HG03064 (cell line): ENCODE data around the gene DNTTIP2.
"Not testable (repeated sequence)": the region's sequence is repeated elsewhere in the genome, so short reads cannot be mapped to it uniquely, and the experiment has no call there.

Source experiments
- ATAC-seq: cut with Tn5 transposase; IDR thresholded peaks from one replicate; pipeline ENCODE4 v1.9.1; 2021; ENCODE audit warnings: low read depth; ENCODE audit not compliant: unreplicated experiment

DNTTIP2 gene

GRCh38 chr1:93842750-93843500 lies 36.1 kb downstream of the DNTTIP2 start:
- ATAC-seq: no peak

GRCh38 chr1:93841771-93842170 lies 37.2 kb downstream of the DNTTIP2 start:
- ATAC-seq: no peak

DNA sequence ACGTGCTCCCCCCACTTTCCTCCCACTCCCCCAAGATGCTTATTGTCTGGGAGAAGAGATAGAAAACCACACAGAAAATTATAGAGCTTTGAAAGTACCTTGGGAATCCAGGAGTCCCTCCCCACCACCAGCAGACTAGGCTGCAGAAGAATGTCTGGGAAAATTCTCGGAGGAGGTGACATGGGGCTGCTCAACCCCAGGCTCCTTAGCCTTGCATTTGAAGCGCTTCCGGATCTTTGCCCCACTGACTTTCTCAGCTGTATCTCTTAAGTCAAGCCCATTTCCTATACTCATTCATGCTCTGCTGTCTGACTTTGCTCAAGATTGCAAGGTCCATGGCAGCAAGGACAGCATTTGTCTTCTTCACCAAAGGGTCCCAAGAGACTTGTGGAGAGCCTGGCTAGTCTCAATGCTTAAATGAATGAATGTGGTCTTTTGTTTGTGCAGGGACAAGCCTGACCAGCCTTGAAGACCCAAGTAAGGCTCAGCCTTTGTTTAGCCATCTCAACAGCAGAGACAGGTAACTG lies 38.0 kb downstream of the DNTTIP2 start:
- ATAC-seq: no peak

DNA sequence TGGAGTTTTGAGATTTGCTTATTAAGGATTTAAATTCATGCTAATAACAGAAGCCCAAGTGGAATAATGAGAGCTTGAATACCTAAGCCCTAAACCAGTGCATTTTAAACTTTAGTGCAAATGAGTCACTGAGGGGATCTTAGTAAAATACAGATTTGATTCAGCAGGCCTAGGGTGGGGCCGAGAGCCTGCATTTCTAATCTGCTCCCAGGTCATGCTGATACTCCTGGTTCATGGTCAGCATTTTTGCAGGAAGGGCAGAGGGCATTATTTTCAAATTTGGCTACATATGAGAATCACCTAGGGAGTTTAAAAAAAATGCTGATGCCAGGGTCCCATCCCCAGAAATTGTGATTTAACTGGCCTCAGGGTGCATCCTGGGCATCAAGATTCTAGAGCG lies 39.3 kb downstream of the DNTTIP2 start:
- ATAC-seq: no peak

DNA sequence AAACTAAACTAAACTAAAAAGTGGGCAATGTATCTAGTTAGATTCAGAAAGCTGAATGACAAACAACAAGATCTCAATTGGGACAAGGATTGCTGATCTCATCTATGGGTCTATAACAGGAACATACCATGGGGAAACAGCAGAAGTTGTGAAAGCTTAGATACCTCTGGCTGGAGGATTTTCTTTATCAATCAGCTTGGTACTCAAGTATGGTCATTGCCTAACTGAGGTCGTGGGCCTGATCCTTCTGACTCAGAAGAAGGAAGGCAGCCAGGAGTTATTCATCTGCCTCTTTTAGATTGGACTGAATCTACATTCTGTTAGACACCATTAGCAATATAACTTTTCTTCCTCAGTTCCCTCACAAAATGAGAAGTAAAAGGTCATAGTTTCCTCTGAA lies 39.7 kb downstream of the DNTTIP2 start:
- no peak for ATAC-seq

DNA sequence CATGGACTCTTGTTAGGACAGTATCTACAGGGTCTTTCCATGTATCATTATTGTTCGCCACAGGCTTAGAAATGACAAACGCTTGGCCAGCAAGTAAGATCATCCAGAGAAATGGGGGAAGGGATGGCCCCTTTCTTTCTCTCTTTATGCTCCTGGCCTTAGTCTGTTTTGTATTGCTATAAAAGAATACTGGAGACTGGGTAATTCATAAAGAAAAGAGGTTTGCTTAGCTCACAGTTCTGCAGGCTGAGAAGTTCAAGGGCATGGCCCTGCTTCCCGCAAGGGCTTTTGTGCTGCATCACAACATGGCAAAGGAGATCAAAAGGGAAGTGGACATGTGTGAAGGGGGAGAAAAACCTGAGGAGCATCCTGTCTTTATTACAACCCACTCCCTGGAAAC lies 41.0 kb downstream of the DNTTIP2 start:
- no peak for ATAC-seq

DNA sequence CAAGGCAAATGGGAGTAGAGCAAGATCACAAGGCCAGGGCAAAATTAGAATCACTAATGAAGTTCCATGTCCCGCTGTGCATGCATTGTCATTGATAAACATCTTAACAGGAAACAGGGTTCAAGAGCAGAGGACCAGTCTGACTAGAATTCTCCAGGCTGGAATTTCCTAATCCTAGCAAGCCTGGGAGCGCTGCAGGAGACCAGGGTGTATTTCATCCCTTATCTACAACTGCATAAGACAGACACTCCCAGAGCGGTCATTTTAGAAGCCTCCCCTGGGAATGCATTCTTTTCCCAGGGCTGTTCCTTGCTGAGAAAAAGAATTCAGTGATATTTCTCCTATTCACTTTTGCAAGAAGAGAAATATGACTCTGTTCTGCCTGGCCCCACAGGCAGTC lies 45.7 kb downstream of the DNTTIP2 start:
- not testable (repeated sequence) for ATAC-seq

- no peak for ATAC-seq
Measured at GRCh38 chr1:93829061-93829460, 49.9 kb downstream of the DNTTIP2 start.

- ATAC-seq: no peak
Measured at GRCh38 chr1:93828367-93828755, 50.6 kb downstream of the DNTTIP2 start.

DNA sequence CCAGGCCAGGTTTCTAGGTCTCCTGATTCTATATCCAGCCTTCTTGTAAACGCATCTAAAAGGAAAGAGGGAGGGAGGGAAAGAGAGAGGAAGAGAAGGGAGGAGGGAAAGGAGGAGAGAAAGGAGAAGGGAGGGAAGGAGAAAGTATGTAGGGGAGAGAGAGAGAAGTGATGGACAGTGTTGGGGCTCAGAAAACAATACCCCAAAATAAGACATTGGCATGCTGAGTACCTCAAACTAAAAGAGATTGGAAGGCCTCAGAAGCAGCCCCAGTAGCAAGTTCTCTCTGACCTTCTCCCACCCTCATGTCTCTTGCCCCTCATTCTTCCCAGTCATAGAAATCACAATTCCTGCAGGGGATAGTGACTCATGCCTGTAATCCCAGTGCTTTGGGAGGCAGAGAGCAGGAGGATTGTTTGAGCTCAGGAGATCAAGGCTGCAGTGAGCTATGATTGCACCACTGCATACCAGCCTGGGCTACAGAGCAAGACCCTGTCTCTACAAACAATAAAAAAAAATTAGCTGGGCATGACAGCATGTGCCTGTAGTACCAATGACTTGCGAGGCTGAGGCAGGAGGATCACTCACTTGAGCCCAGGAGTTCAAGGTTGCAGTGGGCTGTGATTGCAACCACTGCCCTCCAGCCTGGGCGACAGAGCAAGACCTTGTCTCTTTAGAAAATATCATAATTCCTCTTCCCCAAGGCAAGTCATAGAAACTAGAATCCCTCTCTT lies 51.2 kb downstream of the DNTTIP2 start:
- no peak for ATAC-seq

- no peak for ATAC-seq
Measured at GRCh38 chr1:93827128-93827527, 51.9 kb downstream of the DNTTIP2 start.

GRCh38 chr1:93824834-93825233 lies 54.2 kb downstream of the DNTTIP2 start:
- ATAC-seq: no peak

- no peak for ATAC-seq
Measured at GRCh38 chr1:93822730-93823425, 56.1 kb downstream of the DNTTIP2 start.

- ATAC-seq: no peak
Measured at GRCh38 chr1:93821423-93822144, 57.4 kb downstream of the DNTTIP2 start.

GRCh38 chr1:93820554-93821422 lies 58.2 kb downstream of the DNTTIP2 start:
- ATAC-seq: no peak

- no peak for ATAC-seq
Measured at GRCh38 chr1:93818570-93818959, 60.4 kb downstream of the DNTTIP2 start.

DNA sequence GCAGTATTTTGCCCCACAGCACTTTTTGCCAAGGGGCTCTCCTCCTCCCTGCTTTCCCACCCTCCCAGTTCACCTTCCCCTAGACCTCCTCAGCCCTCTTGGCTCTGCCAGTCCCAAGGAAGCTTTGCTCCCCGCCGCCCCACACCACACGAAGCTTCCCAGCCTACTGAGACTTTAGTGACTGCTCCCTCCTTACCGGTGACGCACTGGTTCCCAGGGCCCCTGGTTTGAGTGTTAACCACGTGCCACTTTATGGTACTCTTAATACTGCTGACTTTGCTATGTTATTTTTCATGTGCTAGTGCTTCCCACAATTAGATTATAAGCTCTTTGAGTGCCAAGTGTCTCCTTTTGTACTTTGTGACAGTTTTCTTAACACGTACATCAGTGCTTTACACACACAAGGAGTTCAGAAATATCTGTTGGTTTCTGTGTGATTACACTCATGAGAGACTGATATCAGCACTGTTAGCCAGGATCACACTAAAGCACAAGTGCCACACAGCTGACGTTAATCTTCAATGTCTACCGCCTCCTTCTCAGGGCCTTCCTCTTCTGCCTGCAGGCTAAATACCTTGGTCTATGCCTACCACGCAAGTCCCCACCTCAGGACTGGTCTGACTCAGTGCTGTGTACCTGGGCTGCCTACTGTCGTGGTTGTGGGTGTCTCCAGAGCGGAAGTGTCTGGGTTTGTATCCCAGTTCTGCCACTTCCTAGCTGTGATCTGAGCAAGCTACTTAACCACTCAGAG lies 61.0 kb downstream of the DNTTIP2 start:
- no peak for ATAC-seq

- no peak for ATAC-seq
Measured at GRCh38 chr1:93816970-93817678, 61.9 kb downstream of the DNTTIP2 start.
